ENCODE measurements around the gene FREY1. TPM values are rescaled to one million over a fixed set of nuclear protein-coding genes. Genes with fewer than 3 reads are reported as not detected.

FREY1 gene
- total RNA-seq, 4 donors from 2014 or later = not detected

- Histone ChIP-seq H3K27me3 (no peaks in the 10 kb centered on the region), H3K4me1 (peaks cover 5 to 6% of the 10 kb centered on the region in 2 donors), H3K4me3 (peak overlapping the region; percentile 25 to 52 (median 51)), H3K27ac (no peak overlapping the region), H3K9me3 (no peaks in the 10 kb centered on the region), H3K36me3 (peaks cover 0 to 11% of the 10 kb centered on the region in 2 donors)
- intact Hi-C loops (cut with DNase I; ENCODE audit: low total_unique reads) (no loop called here), in situ Hi-C loops (cut with MboI; ENCODE audit: low sequenced_read_pairs in 4 of 4) (no loop called here)
- ATAC-seq (peak in 1 of 2 donors; percentile 7), DNase-seq (no peak)
- no peak for TF ChIP-seq CTCF (IDR thresholded peaks at IDR 0.05 in 4 of 5, conservative IDR thresholded peaks at IDR 0.05 in 1 of 5)
- no peak for TF ChIP-seq POLR2A (IDR thresholded peaks at IDR 0.05)
Observed at GRCh38 chr11:45885921-45886721, 20.9 kb downstream of the FREY1 start.

DNA sequence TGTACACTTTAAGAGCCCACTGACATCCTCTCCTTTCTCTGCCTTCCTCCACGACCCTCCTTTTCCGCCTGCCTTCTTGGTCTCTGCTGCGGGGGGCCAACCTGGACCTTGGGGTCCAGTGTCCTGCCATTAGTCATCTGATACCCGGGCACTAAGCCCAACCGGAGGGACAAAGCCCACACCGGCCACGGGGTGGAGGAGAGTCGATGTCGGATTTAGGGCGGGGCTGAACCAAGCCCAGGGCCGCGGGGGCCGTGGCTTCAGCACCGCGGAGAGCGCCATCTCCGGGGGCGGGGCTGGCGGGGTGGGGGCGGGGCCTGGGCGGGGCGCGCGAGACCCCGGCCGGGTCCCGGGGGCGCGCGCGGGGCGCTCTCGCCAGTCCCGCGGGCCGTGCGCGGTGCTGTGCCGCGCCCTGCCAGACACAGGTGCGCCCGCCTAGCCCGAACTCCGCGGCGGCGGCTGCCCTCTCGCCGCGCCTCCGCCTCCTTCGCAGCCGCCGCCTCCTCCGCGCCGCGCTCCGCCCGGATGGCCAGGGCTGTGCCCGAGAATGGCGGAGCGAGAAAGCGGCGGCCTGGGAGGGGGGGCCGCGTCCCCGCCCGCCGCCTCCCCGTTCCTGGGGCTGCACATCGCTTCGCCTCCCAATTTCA is 21.7 kb downstream of the FREY1 start, which contains the start of gene MAPK8IP1:
Gene MAPK8IP1, plus strand, starts transcription at position 378 of the 647 bp plus-strand sequence. Its CDS starts 170 bp downstream, at position 548.
- TF ChIP-seq POLR2A (IDR thresholded peaks at IDR 0.05) = no peak
- TF ChIP-seq CTCF (IDR thresholded peaks at IDR 0.05 in 4 of 5, conservative IDR thresholded peaks at IDR 0.05 in 1 of 5) = no peak
- intact Hi-C loops (cut with DNase I; ENCODE audit: low total_unique reads) (no loop called here), in situ Hi-C loops (cut with MboI; ENCODE audit: low sequenced_read_pairs in 4 of 4) (no loop called here)
- ATAC-seq = peak; percentile 67 to 70
- H3K27ac ChIP-seq = no peak within 1 kb of the TSS
- peak within 1 kb of the TSS; percentile 25 to 52 (median 51) for H3K4me3 ChIP-seq
- peaks cover 0 to 19% of the 10 kb centered on the region in 2 donors for H3K36me3 ChIP-seq
- H3K27me3 ChIP-seq = no peaks in the 10 kb centered on the region
- H3K4me1 ChIP-seq = peaks cover 5 to 8% of the 10 kb centered on the region in 2 donors
- peak in 1 of 2 donors; percentile 35 for DNase-seq
- no peaks in the 10 kb centered on the region for H3K9me3 ChIP-seq

GRCh38 chr11:45884596-45885185 is 22.4 kb downstream of the FREY1 start:
- H3K27me3 ChIP-seq = no peaks in the 10 kb centered on the region
- no peaks in the 10 kb centered on the region for H3K9me3 ChIP-seq
- ATAC-seq = no peak
- TF ChIP-seq CTCF (IDR thresholded peaks at IDR 0.05 in 4 of 5, conservative IDR thresholded peaks at IDR 0.05 in 1 of 5) (no peak), POLR2A (IDR thresholded peaks at IDR 0.05) (no peak)
- in situ Hi-C loops (cut with MboI; ENCODE audit: low sequenced_read_pairs in 4 of 4) = no loop called here
- no peak overlapping the region for H3K4me3 ChIP-seq
- peaks cover 0 to 22% of the 10 kb centered on the region in 2 donors for H3K36me3 ChIP-seq
- H3K4me1 ChIP-seq = peaks cover 5 to 12% of the 10 kb centered on the region in 2 donors
- intact Hi-C loops (cut with DNase I; ENCODE audit: low total_unique reads) = no loop called here
- no peak for DNase-seq
- H3K27ac ChIP-seq = no peak overlapping the region

DNA sequence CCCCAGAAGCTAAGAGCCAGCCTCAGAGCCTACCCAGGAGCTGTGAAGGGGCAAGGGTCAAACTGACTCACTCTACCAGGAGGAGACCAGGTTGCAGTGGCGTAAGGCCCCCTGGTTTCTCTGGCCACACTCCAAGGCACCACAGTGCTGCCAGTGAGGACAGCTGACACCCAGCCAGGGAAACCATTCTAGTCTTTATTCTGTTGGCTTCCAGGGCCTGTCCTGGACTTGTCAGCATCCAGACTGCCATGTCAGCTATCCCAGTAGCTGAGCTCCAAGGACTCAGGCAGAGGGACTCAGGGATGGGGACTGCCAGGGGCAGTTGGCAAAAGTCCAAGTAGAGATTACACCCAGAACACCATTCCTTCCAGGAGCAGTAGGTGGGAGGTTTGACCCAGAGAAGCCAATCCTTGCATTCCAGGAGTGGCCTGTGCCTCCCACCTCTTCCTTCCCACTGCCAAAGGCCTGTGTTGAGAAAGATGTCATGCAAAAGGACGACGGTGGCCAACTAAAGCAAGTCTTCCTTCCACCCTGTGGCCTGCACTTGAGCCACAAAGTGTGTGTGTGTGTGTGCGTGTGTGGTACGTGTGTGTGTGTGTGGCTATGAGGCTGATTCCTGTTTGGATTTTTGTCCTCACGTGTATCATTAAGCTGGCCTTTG is 25.2 kb downstream of the FREY1 start:
- Histone ChIP-seq H3K4me3 (no peak overlapping the region), H3K36me3 (peaks cover 0 to 36% of the 10 kb centered on the region in 2 donors), H3K4me1 (peaks cover 5 to 16% of the 10 kb centered on the region in 2 donors), H3K27me3 (no peaks in the 10 kb centered on the region), H3K27ac (peak overlapping the region in 1 of 4 donors; percentile 40), H3K9me3 (no peaks in the 10 kb centered on the region)
- no peak for ATAC-seq
- DNase-seq = no peak
- intact Hi-C loops (cut with DNase I; ENCODE audit: low total_unique reads) = no loop called here
- TF ChIP-seq POLR2A (IDR thresholded peaks at IDR 0.05) (no peak), CTCF (IDR thresholded peaks at IDR 0.05 in 4 of 5, conservative IDR thresholded peaks at IDR 0.05 in 1 of 5) (no peak)
- in situ Hi-C loops (cut with MboI; ENCODE audit: low sequenced_read_pairs in 4 of 4) = no loop called here
